ENCODE data around the gene KATNB1. TPM values are rescaled to one million over a fixed set of nuclear protein-coding genes. Genes with fewer than 3 reads are reported as not detected.

Gene KATNB1
- polyA plus RNA-seq, 1 experiment, result 10.7 TPM

DNA sequence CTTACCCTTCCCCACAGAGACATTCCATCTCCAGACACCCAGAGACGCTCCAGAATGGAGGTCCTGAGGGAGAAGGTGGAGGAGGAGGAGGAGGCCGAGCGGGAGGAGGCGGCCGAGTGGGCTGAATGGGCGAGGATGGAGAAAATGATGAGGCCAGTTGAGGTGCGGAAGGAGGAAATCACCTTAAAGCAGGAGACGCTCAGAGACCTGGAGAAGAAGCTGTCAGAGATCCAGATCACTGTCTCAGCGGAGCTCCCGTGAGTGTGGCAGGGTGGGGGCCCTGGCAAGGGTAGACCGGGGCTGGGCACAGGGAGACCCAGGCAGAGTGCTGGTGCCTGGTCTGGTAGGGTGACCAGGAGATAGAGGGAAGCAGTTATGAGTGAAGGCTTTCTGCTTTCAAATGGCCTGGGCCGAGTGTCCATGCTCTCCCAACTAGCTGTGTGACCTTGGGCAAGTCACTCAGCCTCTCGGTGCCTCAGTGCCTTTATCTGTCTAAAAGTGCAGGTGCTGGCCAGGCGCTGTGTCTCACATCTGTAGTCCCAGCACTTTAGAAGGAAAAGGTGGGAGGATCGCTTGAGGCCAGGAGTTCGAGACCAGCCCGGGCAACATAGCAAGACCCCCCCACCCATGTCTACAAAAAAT is 37.6 kb upstream of the KATNB1 start:
- ChIA-PET POLR2A (no interaction called here), CTCF (no interaction called here)
- Histone ChIP-seq H3K27ac (ENCODE audit: low read depth, low read length) (no peak overlapping the region), H3K9me3 (ENCODE audit: control insufficient read depth, insufficient read depth, low read length) (no peaks in the 10 kb centered on the region; the same call in 1 of the 2 replicates), H3K27me3 (ENCODE audit: control insufficient read depth, insufficient read depth, low read length) (peaks cover 18% of the 10 kb centered on the region), H3K4me3 (ENCODE audit: low read depth, low read length) (no peak overlapping the region)
- TF ChIP-seq, protein P1, sequence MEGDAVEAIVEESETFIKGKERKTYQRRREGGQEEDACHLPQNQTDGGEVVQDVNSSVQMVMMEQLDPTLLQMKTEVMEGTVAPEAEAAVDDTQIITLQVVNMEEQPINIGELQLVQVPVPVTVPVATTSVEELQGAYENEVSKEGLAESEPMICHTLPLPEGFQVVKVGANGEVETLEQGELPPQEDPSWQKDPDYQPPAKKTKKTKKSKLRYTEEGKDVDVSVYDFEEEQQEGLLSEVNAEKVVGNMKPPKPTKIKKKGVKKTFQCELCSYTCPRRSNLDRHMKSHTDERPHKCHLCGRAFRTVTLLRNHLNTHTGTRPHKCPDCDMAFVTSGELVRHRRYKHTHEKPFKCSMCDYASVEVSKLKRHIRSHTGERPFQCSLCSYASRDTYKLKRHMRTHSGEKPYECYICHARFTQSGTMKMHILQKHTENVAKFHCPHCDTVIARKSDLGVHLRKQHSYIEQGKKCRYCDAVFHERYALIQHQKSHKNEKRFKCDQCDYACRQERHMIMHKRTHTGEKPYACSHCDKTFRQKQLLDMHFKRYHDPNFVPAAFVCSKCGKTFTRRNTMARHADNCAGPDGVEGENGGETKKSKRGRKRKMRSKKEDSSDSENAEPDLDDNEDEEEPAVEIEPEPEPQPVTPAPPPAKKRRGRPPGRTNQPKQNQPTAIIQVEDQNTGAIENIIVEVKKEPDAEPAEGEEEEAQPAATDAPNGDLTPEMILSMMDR (IDR thresholded peaks at IDR 0.05; ENCODE audit: low read depth, low read length), result no peak
- DNase-seq (ENCODE audit: low read depth, low spot score), result no peak

- no peak overlapping the region for H3K27ac ChIP-seq (ENCODE audit: low read depth, low read length)
- TF ChIP-seq, protein P1 (IDR thresholded peaks at IDR 0.05; ENCODE audit: low read depth, low read length), result no peak
- no peak overlapping the region for H3K4me3 ChIP-seq (ENCODE audit: low read depth, low read length)
- no peaks in the 10 kb centered on the region; the same call in 1 of the 2 replicates for H3K9me3 ChIP-seq (ENCODE audit: control insufficient read depth, insufficient read depth, low read length)
- CTCF ChIA-PET, result interaction anchor here (1.2 kb wide), 1 partner anchor 49 kb away, joined by 3 read pairs; no protein-coding TSS in a partner anchor
- H3K27me3 ChIP-seq (ENCODE audit: control insufficient read depth, insufficient read depth, low read length), result peaks cover 24% of the 10 kb centered on the region
- DNase-seq (ENCODE audit: low read depth, low spot score), result no peak
- POLR2A ChIA-PET, result no interaction called here
Measured at GRCh38 chr16:57698812-57699405, 36.7 kb upstream of the KATNB1 start.

GRCh38 chr16:57699481-57699880 is 36.1 kb upstream of the KATNB1 start:
- TF ChIP-seq, protein P1 (IDR thresholded peaks at IDR 0.05; ENCODE audit: low read depth, low read length), result no peak
- H3K27me3 ChIP-seq (ENCODE audit: control insufficient read depth, insufficient read depth, low read length), result peaks cover 30% of the 10 kb centered on the region
- POLR2A ChIA-PET, result no interaction called here
- H3K9me3 ChIP-seq (ENCODE audit: control insufficient read depth, insufficient read depth, low read length), result no peaks in the 10 kb centered on the region; the same call in 1 of the 2 replicates
- H3K4me3 ChIP-seq (ENCODE audit: low read depth, low read length), result no peak overlapping the region
- H3K27ac ChIP-seq (ENCODE audit: low read depth, low read length), result no peak overlapping the region
- CTCF ChIA-PET, result interaction anchor here (1.2 kb wide), 1 partner anchor 50 kb away, joined by 3 read pairs; no protein-coding TSS in a partner anchor
- DNase-seq (ENCODE audit: low read depth, low spot score), result no peak

GRCh38 chr16:57699899-57700298 is 35.7 kb upstream of the KATNB1 start:
- no peak overlapping the region for H3K4me3 ChIP-seq (ENCODE audit: low read depth, low read length)
- no peak overlapping the region for H3K27ac ChIP-seq (ENCODE audit: low read depth, low read length)
- POLR2A ChIA-PET, result no interaction called here
- CTCF ChIA-PET, result interaction anchor here (1.2 kb wide), 1 partner anchor 50 kb away, joined by 3 read pairs; no protein-coding TSS in a partner anchor
- DNase-seq (ENCODE audit: low read depth, low spot score), result no peak
- H3K9me3 ChIP-seq (ENCODE audit: control insufficient read depth, insufficient read depth, low read length), result no peaks in the 10 kb centered on the region; the same call in 1 of the 2 replicates
- TF ChIP-seq, protein P1 (IDR thresholded peaks at IDR 0.05; ENCODE audit: low read depth, low read length), result no peak
- peaks cover 30% of the 10 kb centered on the region for H3K27me3 ChIP-seq (ENCODE audit: control insufficient read depth, insufficient read depth, low read length)
